Measurements from ENCODE around the gene GALNT17.
"Not testable (repeated sequence)": the region's sequence is repeated elsewhere in the genome, so short reads cannot be mapped to it uniquely, and the experiment has no call there.

GALNT17 gene

DNA sequence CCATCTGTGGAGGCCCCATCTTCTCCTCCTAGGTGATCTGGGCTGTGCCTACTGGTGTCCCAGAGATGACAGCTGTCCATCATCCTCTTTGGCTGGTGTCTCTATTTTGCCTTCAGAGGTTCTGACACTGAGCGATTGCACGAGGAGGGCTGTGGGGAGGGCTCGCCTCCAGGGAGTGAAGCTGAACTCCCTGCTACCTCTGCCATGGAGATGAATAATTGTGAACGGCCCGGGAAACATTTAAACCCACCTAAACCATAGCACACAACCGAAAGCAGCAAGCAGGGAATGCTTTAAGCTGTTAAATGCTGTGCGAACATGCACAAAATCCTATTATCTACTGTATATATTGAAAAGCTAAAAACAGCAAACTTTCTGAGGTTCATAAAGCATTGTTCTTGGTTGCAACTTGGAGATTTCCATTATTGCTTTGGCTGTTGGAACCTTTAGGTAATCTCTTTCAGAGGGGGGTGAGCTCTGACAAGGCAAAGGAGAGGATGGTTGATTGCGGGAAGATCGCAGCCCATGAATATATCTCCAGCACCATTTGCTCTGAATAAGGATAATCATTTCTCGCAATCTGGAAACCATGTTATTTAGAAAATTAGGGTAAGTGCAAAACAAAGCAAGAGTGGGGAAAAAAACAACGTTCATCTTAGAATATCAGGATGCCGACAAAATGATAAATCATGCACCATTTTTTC lies 507.6 kb downstream of the GALNT17 start:
- no peak for DNase-seq

GRCh38 chr7:71643031-71643430 lies 511.1 kb downstream of the GALNT17 start:
- DNase-seq = not testable (repeated sequence)

GRCh38 chr7:71645836-71646235 lies 513.9 kb downstream of the GALNT17 start:
- no peak for DNase-seq

- DNase-seq = no peak
These were observed 517.9 kb downstream of the GALNT17 start for GRCh38 chr7:71649812-71650211.

GRCh38 chr7:71650653-71651337 lies 518.9 kb downstream of the GALNT17 start:
- no peak for DNase-seq

GRCh38 chr7:71652510-71652909 lies 520.6 kb downstream of the GALNT17 start:
- no peak for DNase-seq

DNA sequence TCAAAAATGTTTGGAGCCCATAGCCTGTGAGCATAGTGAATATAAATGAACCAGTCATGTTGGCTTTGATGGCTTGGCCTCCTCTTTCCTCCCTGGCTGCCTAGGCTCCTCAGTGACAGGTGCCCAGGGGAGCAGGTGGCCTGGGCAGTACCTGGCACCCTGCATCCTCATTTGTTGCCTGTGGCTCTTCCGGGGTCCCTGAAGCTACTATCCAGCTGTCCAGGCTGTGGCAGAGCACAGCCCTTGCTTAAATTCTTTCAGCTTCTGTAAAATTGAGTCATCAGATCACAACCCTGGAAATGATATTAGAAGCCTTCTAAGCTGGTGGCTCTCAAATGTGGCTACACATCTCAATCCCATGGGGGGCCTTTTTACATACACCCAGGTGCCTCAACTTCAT lies 525.4 kb downstream of the GALNT17 start:
- DNase-seq = no peak

GRCh38 chr7:71659622-71660021 lies 527.7 kb downstream of the GALNT17 start:
- DNase-seq = no peak

- no peak for DNase-seq
These were observed 529.8 kb downstream of the GALNT17 start for GRCh38 chr7:71661671-71662224.

- no peak for DNase-seq
These were observed 533.8 kb downstream of the GALNT17 start for GRCh38 chr7:71665716-71666115.

GRCh38 chr7:71668572-71668971 lies 536.6 kb downstream of the GALNT17 start:
- no peak for DNase-seq

DNA sequence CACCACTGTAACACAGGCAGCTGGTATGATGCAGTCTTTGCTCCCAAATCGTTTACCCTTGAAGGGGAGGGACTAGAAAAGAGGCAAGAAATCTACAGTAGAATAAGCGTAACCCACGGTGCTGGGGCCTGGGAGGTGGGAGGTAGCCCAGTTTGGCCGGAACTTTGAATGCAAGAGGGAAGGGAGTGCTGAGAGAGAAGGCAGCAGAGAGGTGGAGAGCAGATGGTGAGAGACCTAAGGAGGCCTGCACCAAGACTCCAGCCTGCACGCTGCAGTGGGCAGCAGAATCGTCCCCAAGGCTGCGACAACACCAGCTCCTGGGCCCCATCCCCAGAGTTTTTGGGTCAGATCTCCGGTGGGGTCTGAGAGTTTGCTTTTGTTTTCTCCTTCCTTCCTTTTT lies 547.5 kb downstream of the GALNT17 start:
- no peak for DNase-seq

- DNase-seq = no peak
These were observed 550.2 kb downstream of the GALNT17 start for GRCh38 chr7:71682181-71682580.

DNA sequence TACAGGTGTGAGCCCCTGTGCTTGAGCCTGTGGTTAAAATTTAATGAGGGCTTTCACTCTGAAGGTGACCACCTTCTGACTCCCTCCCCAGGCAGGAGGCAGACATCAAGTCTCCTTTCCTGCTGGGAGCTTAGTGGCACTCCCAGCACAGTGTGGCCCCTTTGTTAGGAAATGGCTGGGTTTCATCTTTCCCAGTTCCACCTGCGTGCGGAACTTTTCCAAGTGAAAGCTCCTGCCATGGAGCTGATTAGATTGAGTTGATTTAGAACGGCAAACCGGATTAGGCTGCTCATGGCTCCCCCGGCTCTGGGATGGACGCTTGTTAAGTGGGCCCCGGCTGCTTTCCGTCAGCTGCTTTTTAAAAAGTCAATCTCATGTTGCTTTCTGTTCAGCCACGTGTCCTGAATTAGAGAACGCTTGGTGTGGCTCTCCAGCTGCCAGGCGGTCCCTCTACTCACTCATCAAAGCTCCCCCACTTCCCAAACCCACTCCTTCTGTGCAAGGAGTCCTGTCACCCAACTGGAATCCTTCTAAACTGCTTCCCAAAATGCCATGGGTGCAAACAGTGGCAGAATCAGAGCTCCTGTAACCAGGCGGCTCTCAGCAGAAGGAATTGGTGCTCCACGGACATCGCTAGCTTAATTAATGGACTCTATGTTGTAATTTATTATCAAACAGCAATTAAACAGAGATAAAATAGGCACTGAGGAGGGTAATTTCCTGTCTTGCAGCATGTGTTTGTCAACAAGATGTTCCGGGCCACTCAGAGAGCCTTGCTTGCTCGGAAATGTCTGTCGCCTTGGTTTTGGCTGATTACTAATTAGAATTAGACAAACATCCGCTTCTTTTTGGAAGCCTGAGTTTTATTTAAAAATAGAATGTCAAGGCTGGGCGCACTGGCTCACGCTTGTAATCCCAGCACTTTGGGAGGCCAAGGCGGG lies 551.2 kb downstream of the GALNT17 start:
- no peak for DNase-seq

DNA sequence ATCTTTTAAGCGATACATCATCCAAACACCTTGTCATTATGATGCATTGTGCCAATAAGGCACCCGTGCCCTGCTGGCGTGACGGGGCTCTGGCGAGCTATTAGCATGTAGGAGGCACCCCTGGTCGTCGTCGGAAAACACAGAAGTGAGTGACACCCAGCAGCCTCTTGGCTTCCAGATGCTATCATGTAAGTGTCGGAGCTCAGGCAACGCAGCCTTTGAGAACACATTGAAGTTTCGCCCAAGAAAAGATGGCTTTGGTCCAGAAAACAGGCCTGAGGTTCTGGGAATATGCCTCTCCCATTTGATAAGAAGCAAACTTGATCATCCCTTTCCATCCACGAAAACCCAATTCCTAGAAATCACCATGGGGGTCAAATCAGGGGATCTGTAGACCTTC lies 555.3 kb downstream of the GALNT17 start:
- no peak for DNase-seq

DNA sequence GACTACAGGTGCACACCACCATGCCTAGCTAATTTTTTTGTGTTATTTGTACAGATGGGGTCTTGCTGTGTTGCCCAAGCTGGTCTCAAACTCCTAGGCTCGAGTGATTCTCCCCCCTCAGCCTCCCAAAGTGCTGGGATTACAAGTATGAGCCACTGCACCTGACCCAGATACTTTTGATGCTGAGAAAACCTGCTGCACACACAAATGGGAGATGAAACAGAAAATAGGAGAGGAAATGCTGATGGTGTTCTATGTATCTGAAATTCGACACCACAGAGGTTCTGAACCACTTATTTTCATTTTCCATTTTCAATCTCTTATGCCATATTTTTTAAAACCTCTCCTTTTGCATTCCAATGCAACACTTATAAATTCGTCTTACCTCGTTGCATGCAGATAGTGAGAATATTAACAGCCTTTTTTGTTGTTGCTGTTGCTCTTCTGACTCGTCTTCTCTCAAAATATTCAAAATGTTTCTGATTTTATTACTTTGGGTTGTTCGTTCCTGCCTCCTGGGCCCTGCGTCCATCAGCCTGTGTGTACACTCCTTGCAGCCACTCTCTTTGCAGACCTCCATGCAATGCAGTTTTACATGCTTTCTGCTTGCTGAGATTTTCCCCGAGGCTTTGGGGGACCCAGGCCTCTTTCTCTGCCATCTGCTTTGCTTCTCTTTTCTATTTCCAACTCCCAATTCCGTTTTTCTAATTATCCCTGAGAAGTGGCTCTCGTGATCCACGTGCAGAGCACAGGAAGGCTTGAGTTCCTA lies 556.1 kb downstream of the GALNT17 start:
- DNase-seq = no peak

DNA sequence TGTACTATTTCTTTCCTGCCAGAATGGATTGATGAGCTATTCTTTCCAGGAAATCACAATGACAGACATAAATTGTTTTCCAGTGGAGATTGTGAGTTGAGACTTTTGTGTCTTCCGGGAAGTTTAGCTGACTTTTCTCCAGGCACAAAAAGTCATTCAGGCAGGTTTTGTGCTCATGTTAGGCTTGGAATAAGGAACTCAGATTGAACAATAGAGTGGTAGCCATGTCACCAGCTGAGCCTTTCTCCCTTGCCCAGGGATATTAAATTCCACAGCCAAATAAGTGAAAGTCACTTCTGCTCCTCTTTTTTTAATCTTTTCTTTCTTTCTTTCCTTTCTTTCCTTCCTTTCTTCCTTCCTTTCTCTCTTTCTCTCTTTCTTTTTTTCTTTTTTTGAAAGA lies 559.6 kb downstream of the GALNT17 start:
- no peak for DNase-seq

- DNase-seq = no peak
These were observed 562.7 kb downstream of the GALNT17 start for GRCh38 chr7:71694665-71695064.

GRCh38 chr7:71695186-71695585 lies 563.2 kb downstream of the GALNT17 start:
- no peak for DNase-seq

GRCh38 chr7:71696511-71696910 lies 564.6 kb downstream of the GALNT17 start:
- no peak for DNase-seq

DNA sequence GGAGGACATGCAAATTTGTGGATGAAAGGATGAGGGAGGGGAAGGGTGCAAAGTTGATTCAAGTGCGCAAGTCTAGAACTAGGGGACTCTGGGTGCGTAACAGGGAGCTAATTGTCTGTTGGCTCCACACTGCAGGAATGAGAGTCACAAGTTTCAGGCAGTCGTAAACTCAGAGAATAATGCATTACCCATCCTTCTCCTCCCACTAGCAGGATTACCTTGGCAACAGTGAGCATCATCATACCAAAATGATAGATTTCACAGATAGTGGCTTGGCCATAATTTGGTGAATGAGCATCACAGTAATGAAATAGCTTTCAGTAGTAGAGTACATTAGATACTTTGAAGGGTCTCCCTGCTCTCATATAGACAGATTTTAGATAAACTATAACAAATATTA lies 565.5 kb downstream of the GALNT17 start:
- DNase-seq = no peak

DNA sequence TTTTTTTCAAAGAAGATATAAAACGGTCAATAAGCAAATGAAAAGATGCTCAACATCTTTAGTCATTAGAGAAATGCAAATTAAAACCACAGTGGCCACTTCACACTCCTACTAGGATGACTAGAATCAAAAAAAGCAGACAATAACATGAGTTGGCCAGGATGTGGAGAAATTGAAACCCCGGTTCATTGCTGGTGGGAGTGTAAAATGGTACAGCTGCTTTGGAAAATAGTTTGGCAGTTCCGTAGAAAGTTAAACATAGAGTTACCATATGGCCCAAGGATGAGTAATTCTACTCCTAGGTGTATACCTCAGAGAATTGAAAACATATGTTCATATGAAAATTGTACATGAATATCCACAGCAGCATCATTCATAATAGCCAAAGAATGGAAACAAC lies 573.3 kb downstream of the GALNT17 start:
- no peak for DNase-seq

All from stimulated activated CD4-positive, alpha-beta T cell treated with anti-CD3 and anti-CD28 coated beads, Interleukin-2, amount 100 ng/mL, for 24 hours (primary cell).